Limb (tissue), 2 donors: ENCODE data around the gene LIG4.

ENCODE experiments used
- DNase-seq, 2 donors: peaks; one replicate each; pipeline ENCODE4 v3.0.0-alpha.2; 2016; ENCODE audit errors: extremely low spot score in 2 of 2

The LIG4 gene

GRCh38 chr13:108194435-108194936, 20.9 kb downstream of the LIG4 start:
- DNase-seq, result no peak

GRCh38 chr13:108193806-108194205, 21.5 kb downstream of the LIG4 start:
- DNase-seq, result no peak

DNA sequence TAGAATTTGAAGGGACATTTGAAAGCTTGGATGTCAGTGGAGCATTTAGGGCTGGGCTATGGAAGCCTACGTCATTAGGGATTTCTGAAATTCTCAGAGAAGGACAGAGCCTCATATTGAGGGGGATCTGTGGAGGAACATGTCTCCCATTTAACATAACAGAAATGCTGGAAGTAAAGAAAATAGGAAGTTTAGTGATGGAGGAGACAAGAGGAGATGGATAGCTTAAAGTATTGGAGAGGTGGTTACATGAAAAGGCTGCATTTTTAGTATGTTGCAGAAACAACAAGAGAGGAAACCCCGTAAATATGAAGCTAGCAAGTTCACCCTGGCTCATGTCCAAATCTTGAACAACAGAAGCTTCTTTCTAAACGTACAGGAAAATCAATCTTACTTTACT, 24.4 kb downstream of the LIG4 start:
- DNase-seq, result no peak

DNA sequence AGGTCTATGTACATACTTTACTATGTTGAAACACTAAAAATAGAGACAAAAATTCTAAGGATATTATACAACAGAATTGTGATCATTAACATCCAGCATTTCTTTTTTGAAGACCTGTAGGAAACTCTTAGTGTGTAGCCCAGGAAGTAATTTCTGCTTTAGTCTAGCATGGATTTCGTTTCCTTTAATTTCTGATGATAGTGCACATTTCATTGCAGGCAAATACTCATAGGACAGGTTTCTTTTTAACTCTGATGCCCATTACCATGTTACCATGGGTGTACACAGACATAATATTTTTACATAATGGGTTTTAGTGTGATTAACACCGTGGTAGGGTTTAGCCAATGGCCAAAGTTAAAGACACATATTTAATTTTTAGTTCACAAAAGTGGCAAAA, 27.1 kb downstream of the LIG4 start:
- no peak for DNase-seq

DNA sequence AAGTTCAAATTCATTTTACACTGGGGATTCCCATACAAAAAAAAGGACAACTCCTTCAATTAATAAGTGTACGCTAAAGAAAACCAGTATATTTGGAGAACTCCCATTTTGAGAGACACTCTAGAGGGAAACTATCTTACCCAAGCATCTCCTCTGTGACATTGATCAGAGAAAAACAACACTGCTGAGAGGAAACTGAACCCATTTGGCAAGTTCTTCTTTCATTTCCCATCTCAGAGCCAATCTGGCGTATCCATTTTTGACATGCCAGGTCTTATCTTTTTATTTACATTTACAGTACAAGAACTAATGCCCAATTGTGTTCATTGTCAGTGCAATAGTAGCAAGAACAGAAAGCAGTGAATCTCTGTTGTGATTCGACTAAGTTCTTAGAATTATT, 30.1 kb downstream of the LIG4 start:
- no peak for DNase-seq

- no peak for DNase-seq
Measured at GRCh38 chr13:108182652-108183051, 32.7 kb downstream of the LIG4 start.

GRCh38 chr13:108178078-108178477, 37.3 kb downstream of the LIG4 start:
- no peak for DNase-seq

GRCh38 chr13:108176685-108177274, 38.6 kb downstream of the LIG4 start:
- DNase-seq, result no peak

DNA sequence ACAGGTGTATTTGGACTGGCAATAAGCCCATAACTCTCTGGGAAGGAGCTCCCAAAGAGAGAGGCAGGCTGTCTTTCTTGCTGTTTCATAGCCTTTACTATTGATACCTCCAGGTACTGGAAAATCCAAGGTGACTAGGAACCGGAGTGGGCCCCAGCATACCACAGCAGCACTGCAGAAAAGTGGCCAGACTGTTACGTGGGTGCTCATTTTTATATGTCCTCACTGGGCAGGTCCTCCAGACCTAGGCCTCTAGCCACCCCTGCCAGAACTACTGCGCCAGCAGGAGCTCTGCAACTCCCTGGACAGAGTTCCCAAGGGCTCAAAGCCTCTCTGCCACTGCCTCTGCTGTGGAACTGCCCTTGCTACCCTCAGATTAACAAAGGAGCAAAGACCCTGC, 46.4 kb downstream of the LIG4 start:
- DNase-seq, result no peak

DNA sequence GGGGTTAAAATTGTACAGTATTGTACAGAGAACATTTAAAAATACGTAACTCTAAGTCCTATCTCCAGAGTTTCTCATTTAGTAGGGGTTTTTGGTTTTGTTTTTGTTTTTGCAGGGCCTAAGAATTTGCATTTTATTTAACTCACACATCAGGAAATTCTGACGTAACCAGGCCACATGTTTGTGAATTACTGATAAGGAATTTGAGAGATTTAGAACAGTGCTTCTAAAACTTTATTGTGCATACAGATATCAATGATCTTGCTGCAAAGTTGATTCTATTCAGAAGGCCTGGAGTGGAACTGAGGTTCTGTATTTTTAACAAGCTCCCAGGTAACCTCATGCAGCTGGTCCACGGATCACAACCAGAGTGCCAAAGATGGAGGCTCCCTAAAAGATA, 49.3 kb downstream of the LIG4 start:
- no peak for DNase-seq

GRCh38 chr13:108158746-108159145, 56.6 kb downstream of the LIG4 start:
- no peak for DNase-seq
